HG03432 (cell line): Measurements from ENCODE around the gene RNF5.
A peak's percentile ranks its signal among the peaks of the same experiment; 100 is the strongest.
"Not testable (repeated sequence)": the region's sequence is repeated elsewhere in the genome, so short reads cannot be mapped to it uniquely, and the experiment has no call there.

Experiments
- ATAC-seq: cut with Tn5 transposase; IDR thresholded peaks from one replicate; pipeline ENCODE4 v1.9.1; 2021; ENCODE audit warnings: mild to moderate bottlenecking, moderate library complexity; ENCODE audit not compliant: unreplicated experiment

The RNF5 gene

GRCh38 chr6:32175322-32175710, 2.9 kb upstream of the RNF5 start:
- ATAC-seq = no peak

- ATAC-seq = peak; percentile 45
Observed at GRCh38 chr6:32175711-32176475, 2.3 kb upstream of the RNF5 start, which contains the start of gene AGPAT1. TSS of gene AGPAT1 (minus strand) at chr6:32176084. CDS start at chr6:32171496, 4,588 bp downstream.

GRCh38 chr6:32176476-32177182, 1.6 kb upstream of the RNF5 start:
- no peak for ATAC-seq

- ATAC-seq = no peak
Observed at GRCh38 chr6:32177183-32177787, 920 bp upstream of the RNF5 start.

GRCh38 chr6:32178547-32179440, 589 bp downstream of the RNF5 start:
- no peak for ATAC-seq

GRCh38 chr6:32179766-32180405, 1.7 kb downstream of the RNF5 start:
- ATAC-seq = no peak

- no peak for ATAC-seq
Observed at GRCh38 chr6:32181148-32181702, 3.0 kb downstream of the RNF5 start.

- no peak for ATAC-seq
Observed at GRCh38 chr6:32181915-32182529, 3.8 kb downstream of the RNF5 start.

GRCh38 chr6:32182555-32182981, 4.4 kb downstream of the RNF5 start:
- no peak for ATAC-seq

GRCh38 chr6:32183030-32183429, 4.8 kb downstream of the RNF5 start:
- ATAC-seq = no peak

- ATAC-seq = no peak
Observed at GRCh38 chr6:32183483-32184083, 5.4 kb downstream of the RNF5 start.

GRCh38 chr6:32184084-32184640, 6.0 kb downstream of the RNF5 start, which contains the start of gene AGER:
TSS of gene AGER (minus strand) at chr6:32184253. CDS start at chr6:32184222, 31 bp downstream.
- no peak for ATAC-seq

GRCh38 chr6:32185681-32186131, 7.5 kb downstream of the RNF5 start:
- not testable (repeated sequence) for ATAC-seq

GRCh38 chr6:32186151-32186840, 8.1 kb downstream of the RNF5 start:
- not testable (repeated sequence) for ATAC-seq

GRCh38 chr6:32187009-32187709, 9.0 kb downstream of the RNF5 start:
- no peak for ATAC-seq

- ATAC-seq = not testable (repeated sequence)
Observed at GRCh38 chr6:32187725-32188380, 9.6 kb downstream of the RNF5 start.
